GM23338 (cell line): ENCODE results near the gene NHSL1. TPM values are rescaled to one million over a fixed set of nuclear protein-coding genes. Genes with fewer than 3 reads are reported as not detected.
A peak's percentile ranks its signal among the peaks of the same experiment; 100 is the strongest.

Experiments
- ATAC-seq: fragments of 200-7000 bp; cut with Tn5 transposase; 3 replicates; pipeline ENCODE4 v1.9.1; 2020
- DNase-seq: peaks from one replicate; pipeline ENCODE4 v3.0.0-alpha.2; 2015; ENCODE audit warnings: low spot score
- H2AFZ ChIP-seq: fragments of 200-600 bp; sonication (generic); 2 replicates; pipeline ENCODE4 v1.8.0; 2016; ENCODE audit warnings: antibody characterized with exemption, mild to moderate bottlenecking, moderate library complexity
- H3F3A ChIP-seq: fragments of 200-600 bp; sonication (generic); replicated peaks from 2 replicates; pipeline ENCODE4 v1.8.0; 2017; ENCODE audit warnings: antibody characterized with exemption, mixed run types, low read depth
- H3K27ac ChIP-seq: fragments of 200-600 bp; sonication (generic); 2 replicates; pipeline ENCODE4 v1.6.1; 2016; ENCODE audit warnings: low read depth
- H3K27me3 ChIP-seq: fragments of 200-600 bp; sonication (generic); 2 replicates; pipeline ENCODE4 v1.8.0; 2016; ENCODE audit warnings: mild to moderate bottlenecking, mixed run types, moderate library complexity; ENCODE audit not compliant: insufficient read depth
- H3K36me3 ChIP-seq: fragments of 200-600 bp; sonication (generic); 2 replicates; pipeline ENCODE4 v1.8.0; 2016; ENCODE audit warnings: mild to moderate bottlenecking; ENCODE audit not compliant: insufficient read depth
- H3K4me1 ChIP-seq: fragments of 200-600 bp; sonication (generic); 2 replicates; pipeline ENCODE4 v1.8.0; 2016; ENCODE audit warnings: mild to moderate bottlenecking, moderate library complexity; ENCODE audit not compliant: insufficient read depth
- H3K4me2 ChIP-seq: fragments of 200-600 bp; sonication (generic); 2 replicates; pipeline ENCODE4 v1.7.1; 2017; ENCODE audit warnings: mixed run types
- H3K4me3 ChIP-seq: fragments of 200-600 bp; sonication (generic); 2 replicates; pipeline ENCODE4 v1.6.1; 2016; ENCODE audit warnings: mixed run types
- H3K79me2 ChIP-seq: fragments of 200-600 bp; sonication (generic); replicated peaks from 2 replicates; pipeline ENCODE4 v1.8.0; 2017; ENCODE audit warnings: mild to moderate bottlenecking; ENCODE audit not compliant: insufficient read depth
- H3K9me2 ChIP-seq: fragments of 200-600 bp; sonication (generic); 2 replicates; pipeline ENCODE4 v1.8.0; 2017; ENCODE audit not compliant: insufficient read depth
- H4K20me1 ChIP-seq: fragments of 200-600 bp; sonication (generic); replicated peaks from 2 replicates; pipeline ENCODE4 v1.8.0; 2017; ENCODE audit warnings: mild to moderate bottlenecking; ENCODE audit not compliant: insufficient read depth
- H3K27ac Mint-ChIP-seq: 2 replicates; pipeline ENCODE4 v1.8.0; 2020; ENCODE audit warnings: inconsistent platforms, mild to moderate bottlenecking, moderate library complexity, mixed read lengths
- H3K27me3 Mint-ChIP-seq: 3 replicates; pipeline ENCODE4 v1.8.0; 2022; ENCODE audit warnings: low read depth, mild to moderate bottlenecking, moderate library complexity, mixed read lengths, inconsistent platforms; ENCODE audit not compliant: insufficient read depth, poor library complexity
- H3K36me3 Mint-ChIP-seq: 3 replicates; pipeline ENCODE4 v1.8.0; 2021; ENCODE audit warnings: low read depth, mild to moderate bottlenecking, inconsistent platforms, moderate library complexity, mixed read lengths
- H3K4me1 Mint-ChIP-seq: 3 replicates; pipeline ENCODE4 v1.8.0; 2020; ENCODE audit warnings: mild to moderate bottlenecking, inconsistent platforms, mixed read lengths
- H3K4me3 Mint-ChIP-seq: 3 replicates; pipeline ENCODE4 v1.8.0; 2021; ENCODE audit warnings: moderate library complexity, mild to moderate bottlenecking, inconsistent platforms, mixed read lengths
- H3K9me3 Mint-ChIP-seq: 3 replicates; pipeline ENCODE4 v1.8.0; 2020; ENCODE audit warnings: moderate library complexity, mild to moderate bottlenecking, inconsistent platforms, mixed read lengths
- CREB1 ChIP-seq: fragments of 250-450 bp; sonication (Bioruptor Pico); IDR thresholded peaks from 2 replicates; pipeline ENCODE4 v1.5.0; 2020; ENCODE audit warnings: low read depth, mild to moderate bottlenecking, moderate library complexity
- NANOG ChIP-seq: IDR thresholded peaks from 2 replicates; pipeline ENCODE4 v1.6.1; 2016; ENCODE audit warnings: antibody characterized with exemption, borderline replicate concordance
- POLR2AphosphoS5 ChIP-seq: IDR thresholded peaks from 2 replicates; pipeline ENCODE4 v1.6.1; 2016; ENCODE audit warnings: antibody characterized with exemption, low read depth
- ZNF331 ChIP-seq: fragments of 250-450 bp; sonication (Bioruptor Pico); IDR thresholded peaks from 2 replicates; pipeline ENCODE4 v1.5.0; 2020; ENCODE audit warnings: low read depth, mild to moderate bottlenecking, moderate library complexity
- polyA plus RNA-seq: library from polyadenylated mRNA; unstranded; fragments of >200 nt; fragmentation: Nextera tagmentation; extraction: Ambion mirVana; gene quantifications from 2 replicates; pipeline ENCODE4 v1.2.1, GENCODE V29; 2016
- total RNA-seq: library from RNA; depleted of rRNA; stranded (reverse); fragments of >200 nt; shearing (Covaris generic); gene quantifications from 2 replicates; pipeline ENCODE4 v1.2.3, GENCODE V29; 2014
- TF ChIP-seq, protein P1 (sequence below): IDR thresholded peaks from one replicate; pipeline ENCODE4 v1.6.1; 2018; ENCODE audit warnings: antibody characterized with exemption; ENCODE audit not compliant: unreplicated experiment
- TF ChIP-seq, protein P2 (sequence below), 2 experiments: fragments of 200-600 bp in 1 of 2; sonication (generic) in 1 of 2; conservative IDR thresholded peaks; 2 replicates each; pipeline versions ENCODE4 v1.5.1 to v1.6.1; 2016 to 2017; ENCODE audit warnings: antibody characterized with exemption in 2 of 2, low read depth in 2 of 2, mild to moderate bottlenecking in 2 of 2, moderate library complexity in 1 of 2

NHSL1 gene
- total and polyA plus RNA-seq, 2 experiments from 2014 or later: 11.2 to 24.5 TPM

DNA sequence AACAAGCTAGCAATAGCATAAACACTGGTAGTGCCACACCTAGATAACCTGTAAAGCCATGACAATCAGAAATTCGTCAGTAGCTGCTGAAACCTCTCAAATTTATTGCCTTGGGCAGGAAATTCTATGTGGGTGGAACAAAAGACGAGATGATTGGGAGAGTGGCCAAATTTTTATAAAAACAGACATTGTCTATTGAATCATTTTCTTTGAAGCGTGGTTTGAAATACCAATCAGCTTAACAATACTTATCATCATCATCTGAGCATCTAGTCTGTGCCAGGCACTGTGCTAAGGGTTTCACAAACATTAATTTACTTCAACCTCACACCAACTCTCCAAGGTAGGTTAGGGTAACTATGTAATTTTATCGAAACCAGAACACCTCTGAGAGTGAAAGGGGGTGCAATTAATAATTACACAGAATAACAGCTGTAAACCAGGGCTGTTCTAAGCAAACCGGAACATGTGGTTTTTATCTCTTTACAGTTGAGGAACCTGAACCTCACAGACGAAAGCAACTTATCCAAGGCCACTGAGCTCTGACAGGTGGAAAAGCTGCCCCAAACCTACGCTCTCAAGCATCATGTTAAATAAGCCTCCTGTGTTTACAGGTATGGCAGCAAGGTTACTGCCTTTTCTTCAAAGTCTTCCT is 43.4 kb downstream of the NHSL1 start:
- DNase-seq (no peak), ATAC-seq (no peak)
- H3K9me2 ChIP-seq: no peaks in the 10 kb centered on the region
- H3K36me3 Mint-ChIP-seq: no peaks in the 10 kb centered on the region
- H3K4me1 ChIP-seq: 0 out of 2 replicates have a peak, but pooled peaks cover 3% of the 10 kb centered on the region
- H3K4me3 ChIP-seq: no peak overlapping the region
- H3K9me3 Mint-ChIP-seq: no peaks in the 10 kb centered on the region
- H3F3A ChIP-seq: no peaks in the 10 kb centered on the region
- H3K27ac Mint-ChIP-seq: no peak overlapping the region
- no peak overlapping the region for H3K4me2 ChIP-seq
- no peak overlapping the region for H3K4me3 Mint-ChIP-seq
- no peaks in the 10 kb centered on the region for H3K36me3 ChIP-seq
- H3K27ac ChIP-seq: peak overlapping the region; percentile 29; the same call in 1 of the 2 replicates
- 0 out of 2 replicates have a peak, but pooled peaks cover 7% of the 10 kb centered on the region for H4K20me1 ChIP-seq
- no peaks in the 10 kb centered on the region for H3K79me2 ChIP-seq
- no peaks in the 10 kb centered on the region for H3K27me3 ChIP-seq
- TF ChIP-seq POLR2AphosphoS5: no peak
- H2AFZ ChIP-seq: no peak overlapping the region
- H3K4me1 Mint-ChIP-seq: no peaks in the 10 kb centered on the region; the same call in 2 of the 3 replicates
- H3K27me3 Mint-ChIP-seq: no peaks in the 10 kb centered on the region

DNA sequence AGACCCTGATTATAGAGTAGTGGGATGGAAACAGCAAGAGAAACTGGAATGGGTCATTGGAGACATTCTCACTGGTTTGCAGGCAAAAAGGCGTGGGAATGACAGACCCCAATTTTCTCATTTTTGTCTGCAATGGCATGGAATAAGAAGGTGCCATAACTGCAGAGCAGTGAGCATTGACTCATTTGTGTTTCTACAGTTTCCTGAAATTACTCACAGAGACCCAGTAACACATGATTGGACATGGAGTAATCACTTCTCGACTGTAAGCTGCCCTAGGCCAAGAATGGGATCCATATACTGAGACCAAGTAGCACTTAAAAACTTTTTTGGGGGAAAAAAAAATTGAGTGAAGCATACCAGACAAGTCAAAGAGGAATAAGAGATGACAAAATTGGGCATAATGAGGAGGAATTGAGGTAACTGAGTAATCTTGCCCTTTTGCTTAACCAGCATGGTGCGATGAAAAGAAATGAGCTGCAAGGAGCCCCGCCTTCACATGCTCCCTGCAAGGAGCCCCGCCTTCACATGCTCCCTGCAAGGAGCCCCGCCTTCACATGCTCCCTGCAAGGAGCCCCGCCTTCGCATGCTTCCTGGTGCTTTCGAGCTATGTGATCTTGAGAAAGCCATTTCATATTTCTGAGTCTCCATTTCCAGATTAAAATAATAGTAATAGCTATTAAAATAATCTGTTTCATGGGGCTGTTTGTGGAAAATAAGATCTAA is 44.1 kb downstream of the NHSL1 start:
- Histone ChIP-seq H3K4me3 (no peak overlapping the region), H3K27me3 (no peaks in the 10 kb centered on the region), H3F3A (no peaks in the 10 kb centered on the region), H3K4me2 (no peak overlapping the region), H3K4me1 (0 out of 2 replicates have a peak, but pooled peaks cover 3% of the 10 kb centered on the region), H3K36me3 (no peaks in the 10 kb centered on the region), H3K27ac (no peak overlapping the region), H4K20me1 (0 out of 2 replicates have a peak, but pooled peaks cover 7% of the 10 kb centered on the region), H3K79me2 (no peaks in the 10 kb centered on the region), H2AFZ (no peak overlapping the region), H3K9me2 (no peaks in the 10 kb centered on the region)
- Mint-ChIP-seq H3K27me3 (no peaks in the 10 kb centered on the region), H3K9me3 (no peaks in the 10 kb centered on the region), H3K4me1 (no peaks in the 10 kb centered on the region; the same call in 2 of the 3 replicates), H3K27ac (no peak overlapping the region), H3K36me3 (no peaks in the 10 kb centered on the region), H3K4me3 (no peak overlapping the region)
- TF ChIP-seq POLR2AphosphoS5 (no peak), CREB1 (CRISPR knock-in tag) (no peak), NANOG (no peak), ZNF331 (CRISPR knock-in tag) (no peak)
- TF ChIP-seq, protein P1, sequence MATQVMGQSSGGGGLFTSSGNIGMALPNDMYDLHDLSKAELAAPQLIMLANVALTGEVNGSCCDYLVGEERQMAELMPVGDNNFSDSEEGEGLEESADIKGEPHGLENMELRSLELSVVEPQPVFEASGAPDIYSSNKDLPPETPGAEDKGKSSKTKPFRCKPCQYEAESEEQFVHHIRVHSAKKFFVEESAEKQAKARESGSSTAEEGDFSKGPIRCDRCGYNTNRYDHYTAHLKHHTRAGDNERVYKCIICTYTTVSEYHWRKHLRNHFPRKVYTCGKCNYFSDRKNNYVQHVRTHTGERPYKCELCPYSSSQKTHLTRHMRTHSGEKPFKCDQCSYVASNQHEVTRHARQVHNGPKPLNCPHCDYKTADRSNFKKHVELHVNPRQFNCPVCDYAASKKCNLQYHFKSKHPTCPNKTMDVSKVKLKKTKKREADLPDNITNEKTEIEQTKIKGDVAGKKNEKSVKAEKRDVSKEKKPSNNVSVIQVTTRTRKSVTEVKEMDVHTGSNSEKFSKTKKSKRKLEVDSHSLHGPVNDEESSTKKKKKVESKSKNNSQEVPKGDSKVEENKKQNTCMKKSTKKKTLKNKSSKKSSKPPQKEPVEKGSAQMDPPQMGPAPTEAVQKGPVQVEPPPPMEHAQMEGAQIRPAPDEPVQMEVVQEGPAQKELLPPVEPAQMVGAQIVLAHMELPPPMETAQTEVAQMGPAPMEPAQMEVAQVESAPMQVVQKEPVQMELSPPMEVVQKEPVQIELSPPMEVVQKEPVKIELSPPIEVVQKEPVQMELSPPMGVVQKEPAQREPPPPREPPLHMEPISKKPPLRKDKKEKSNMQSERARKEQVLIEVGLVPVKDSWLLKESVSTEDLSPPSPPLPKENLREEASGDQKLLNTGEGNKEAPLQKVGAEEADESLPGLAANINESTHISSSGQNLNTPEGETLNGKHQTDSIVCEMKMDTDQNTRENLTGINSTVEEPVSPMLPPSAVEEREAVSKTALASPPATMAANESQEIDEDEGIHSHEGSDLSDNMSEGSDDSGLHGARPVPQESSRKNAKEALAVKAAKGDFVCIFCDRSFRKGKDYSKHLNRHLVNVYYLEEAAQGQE: no peak
- TF ChIP-seq, protein P2, sequence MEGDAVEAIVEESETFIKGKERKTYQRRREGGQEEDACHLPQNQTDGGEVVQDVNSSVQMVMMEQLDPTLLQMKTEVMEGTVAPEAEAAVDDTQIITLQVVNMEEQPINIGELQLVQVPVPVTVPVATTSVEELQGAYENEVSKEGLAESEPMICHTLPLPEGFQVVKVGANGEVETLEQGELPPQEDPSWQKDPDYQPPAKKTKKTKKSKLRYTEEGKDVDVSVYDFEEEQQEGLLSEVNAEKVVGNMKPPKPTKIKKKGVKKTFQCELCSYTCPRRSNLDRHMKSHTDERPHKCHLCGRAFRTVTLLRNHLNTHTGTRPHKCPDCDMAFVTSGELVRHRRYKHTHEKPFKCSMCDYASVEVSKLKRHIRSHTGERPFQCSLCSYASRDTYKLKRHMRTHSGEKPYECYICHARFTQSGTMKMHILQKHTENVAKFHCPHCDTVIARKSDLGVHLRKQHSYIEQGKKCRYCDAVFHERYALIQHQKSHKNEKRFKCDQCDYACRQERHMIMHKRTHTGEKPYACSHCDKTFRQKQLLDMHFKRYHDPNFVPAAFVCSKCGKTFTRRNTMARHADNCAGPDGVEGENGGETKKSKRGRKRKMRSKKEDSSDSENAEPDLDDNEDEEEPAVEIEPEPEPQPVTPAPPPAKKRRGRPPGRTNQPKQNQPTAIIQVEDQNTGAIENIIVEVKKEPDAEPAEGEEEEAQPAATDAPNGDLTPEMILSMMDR (conservative IDR thresholded peaks at IDR 0.05; ENCODE audit: low read depth in 2 of 2): no peak
- ATAC-seq: peak; percentile 54; the same call in 2 of the 3 replicates
- DNase-seq: no peak
